Measurements from ENCODE around the gene AGO3.

- TF ChIP-seq CTCF (IDR thresholded peaks at IDR 0.05) (no peak), EP300 (IDR thresholded peaks at IDR 0.05) (no peak)
Measured at GRCh38 chr1:36109041-36109679, 178.3 kb downstream of the AGO3 start.
